ENCODE results near the gene PHLDB1. TPM values are rescaled to one million over a fixed set of nuclear protein-coding genes. Genes with fewer than 3 reads are reported as not detected.

PHLDB1 gene
- total RNA-seq, 4 donors from 2014 or later: 53.5 to 517 (median 287) TPM

DNA sequence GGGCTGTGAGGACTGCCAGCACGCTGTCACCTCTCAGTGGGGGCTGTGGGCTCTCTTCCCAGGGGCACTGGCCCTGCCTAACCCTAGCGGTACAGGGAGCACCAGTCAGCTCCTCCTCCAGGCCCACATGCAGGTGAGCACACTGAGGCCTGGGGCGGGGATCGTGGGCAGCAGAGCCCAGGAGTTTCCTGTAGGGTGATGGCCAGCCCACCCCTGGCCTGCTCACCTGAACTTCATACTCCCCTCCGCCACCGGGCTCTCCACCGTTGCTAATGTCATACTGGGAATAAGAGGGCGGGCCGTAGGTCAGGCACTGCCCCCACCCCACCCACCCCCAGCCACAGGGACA, 82.1 kb downstream of the PHLDB1 start:
- Histone ChIP-seq H3K9me3 (no peaks in the 10 kb centered on the region), H3K27ac (peak overlapping the region; percentile 61 to 63), H3K36me3 (no peaks in the 10 kb centered on the region), H3K4me3 (peak overlapping the region in 1 of 2 donors; percentile 21), H3K27me3 (no peaks in the 10 kb centered on the region), H3K4me1 (no peaks in the 10 kb centered on the region)
- peak in 1 of 2 donors; percentile 20 for DNase-seq
- TF ChIP-seq, protein P1, sequence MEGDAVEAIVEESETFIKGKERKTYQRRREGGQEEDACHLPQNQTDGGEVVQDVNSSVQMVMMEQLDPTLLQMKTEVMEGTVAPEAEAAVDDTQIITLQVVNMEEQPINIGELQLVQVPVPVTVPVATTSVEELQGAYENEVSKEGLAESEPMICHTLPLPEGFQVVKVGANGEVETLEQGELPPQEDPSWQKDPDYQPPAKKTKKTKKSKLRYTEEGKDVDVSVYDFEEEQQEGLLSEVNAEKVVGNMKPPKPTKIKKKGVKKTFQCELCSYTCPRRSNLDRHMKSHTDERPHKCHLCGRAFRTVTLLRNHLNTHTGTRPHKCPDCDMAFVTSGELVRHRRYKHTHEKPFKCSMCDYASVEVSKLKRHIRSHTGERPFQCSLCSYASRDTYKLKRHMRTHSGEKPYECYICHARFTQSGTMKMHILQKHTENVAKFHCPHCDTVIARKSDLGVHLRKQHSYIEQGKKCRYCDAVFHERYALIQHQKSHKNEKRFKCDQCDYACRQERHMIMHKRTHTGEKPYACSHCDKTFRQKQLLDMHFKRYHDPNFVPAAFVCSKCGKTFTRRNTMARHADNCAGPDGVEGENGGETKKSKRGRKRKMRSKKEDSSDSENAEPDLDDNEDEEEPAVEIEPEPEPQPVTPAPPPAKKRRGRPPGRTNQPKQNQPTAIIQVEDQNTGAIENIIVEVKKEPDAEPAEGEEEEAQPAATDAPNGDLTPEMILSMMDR (IDR thresholded peaks at IDR 0.05): no peak
- TF ChIP-seq POLR2A (IDR thresholded peaks at IDR 0.05): no peak
- intact Hi-C loops (cut with DNase I; ENCODE audit: low total_unique reads): loop anchor here (5.0 kb wide), 1 partner anchor 268 kb away; the partner anchor contains the start of gene UPK2

GRCh38 chr11:118689852-118690552, 82.6 kb downstream of the PHLDB1 start:
- Histone ChIP-seq H3K27me3 (no peaks in the 10 kb centered on the region), H3K4me3 (peak overlapping the region; percentile 21 to 29), H3K27ac (peak overlapping the region; percentile 61 to 63), H3K4me1 (no peaks in the 10 kb centered on the region), H3K9me3 (no peaks in the 10 kb centered on the region), H3K36me3 (no peaks in the 10 kb centered on the region)
- TF ChIP-seq POLR2A (IDR thresholded peaks at IDR 0.05): peak in 1 of 2 donors; percentile 28
- TF ChIP-seq, protein P1 (IDR thresholded peaks at IDR 0.05): peak; percentile 70 to 84 (median 82)
- peak; percentile 77 to 82 for DNase-seq
- intact Hi-C loops (cut with DNase I; ENCODE audit: low total_unique reads): loop anchor here (5.0 kb wide), 1 partner anchor 267 kb away; the partner anchor contains the start of gene UPK2

GRCh38 chr11:118690553-118691304, 83.3 kb downstream of the PHLDB1 start:
- H3K4me3 ChIP-seq: no peak overlapping the region
- H3K27ac ChIP-seq: peak overlapping the region; percentile 61 to 63
- TF ChIP-seq POLR2A (IDR thresholded peaks at IDR 0.05): no peak
- TF ChIP-seq, protein P1 (IDR thresholded peaks at IDR 0.05): no peak
- no peaks in the 10 kb centered on the region for H3K27me3 ChIP-seq
- H3K36me3 ChIP-seq: no peaks in the 10 kb centered on the region
- no peak for DNase-seq
- H3K9me3 ChIP-seq: no peaks in the 10 kb centered on the region
- H3K4me1 ChIP-seq: no peaks in the 10 kb centered on the region
- intact Hi-C loops (cut with DNase I; ENCODE audit: low total_unique reads): no loop called here

DNA sequence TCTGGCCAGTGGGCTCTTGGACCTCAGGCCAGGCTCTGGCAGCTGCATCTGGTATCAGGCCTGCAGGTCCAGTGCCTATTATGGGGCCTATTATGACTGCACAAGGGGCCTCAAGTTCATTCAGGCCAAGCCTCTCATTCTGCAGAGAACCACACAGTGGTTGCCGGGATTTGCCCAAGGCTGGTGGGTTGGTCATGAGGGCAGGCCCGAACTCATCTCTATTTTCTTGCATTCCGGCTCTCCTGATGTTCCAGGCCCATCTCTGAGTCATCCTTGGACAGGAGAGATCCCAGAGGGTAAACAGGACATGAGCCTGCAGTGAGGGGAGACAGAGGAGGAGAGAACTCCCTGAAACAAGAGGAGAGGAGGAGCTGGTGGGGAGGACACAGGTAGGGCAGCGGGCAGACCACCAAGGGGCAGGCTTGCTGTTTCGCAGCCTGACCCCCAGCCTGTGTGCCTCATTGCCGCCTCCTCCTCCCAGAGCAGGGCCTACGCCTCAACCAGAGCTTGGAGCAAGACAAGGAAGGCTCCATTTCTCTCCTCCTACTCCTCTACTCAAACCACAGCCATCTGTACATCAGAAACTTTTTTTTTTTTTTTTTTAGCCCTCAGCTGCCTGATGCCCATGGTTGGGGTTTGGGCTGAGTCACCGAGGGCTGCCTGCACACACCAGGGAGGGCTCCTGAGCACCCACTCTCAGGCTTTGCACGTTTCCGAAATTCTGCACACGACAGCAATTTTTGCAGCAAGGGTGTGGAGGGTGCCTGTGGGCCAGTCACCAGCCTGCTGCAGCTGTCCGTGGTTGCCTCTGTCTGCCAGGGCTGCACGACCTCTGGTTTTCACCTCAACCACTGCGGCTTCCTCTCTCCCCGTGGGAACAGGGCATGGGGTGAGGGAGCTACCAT, 84.8 kb downstream of the PHLDB1 start:
- H3K36me3 ChIP-seq: no peaks in the 10 kb centered on the region
- H3K27ac ChIP-seq: no peak overlapping the region
- H3K9me3 ChIP-seq: no peaks in the 10 kb centered on the region
- intact Hi-C loops (cut with DNase I; ENCODE audit: low total_unique reads): no loop called here
- no peaks in the 10 kb centered on the region for H3K4me1 ChIP-seq
- TF ChIP-seq, protein P1 (IDR thresholded peaks at IDR 0.05): no peak
- TF ChIP-seq POLR2A (IDR thresholded peaks at IDR 0.05): no peak
- H3K4me3 ChIP-seq: no peak overlapping the region
- DNase-seq: no peak
- H3K27me3 ChIP-seq: no peaks in the 10 kb centered on the region
